ENCODE data around the gene GLCE.

The GLCE gene

DNA sequence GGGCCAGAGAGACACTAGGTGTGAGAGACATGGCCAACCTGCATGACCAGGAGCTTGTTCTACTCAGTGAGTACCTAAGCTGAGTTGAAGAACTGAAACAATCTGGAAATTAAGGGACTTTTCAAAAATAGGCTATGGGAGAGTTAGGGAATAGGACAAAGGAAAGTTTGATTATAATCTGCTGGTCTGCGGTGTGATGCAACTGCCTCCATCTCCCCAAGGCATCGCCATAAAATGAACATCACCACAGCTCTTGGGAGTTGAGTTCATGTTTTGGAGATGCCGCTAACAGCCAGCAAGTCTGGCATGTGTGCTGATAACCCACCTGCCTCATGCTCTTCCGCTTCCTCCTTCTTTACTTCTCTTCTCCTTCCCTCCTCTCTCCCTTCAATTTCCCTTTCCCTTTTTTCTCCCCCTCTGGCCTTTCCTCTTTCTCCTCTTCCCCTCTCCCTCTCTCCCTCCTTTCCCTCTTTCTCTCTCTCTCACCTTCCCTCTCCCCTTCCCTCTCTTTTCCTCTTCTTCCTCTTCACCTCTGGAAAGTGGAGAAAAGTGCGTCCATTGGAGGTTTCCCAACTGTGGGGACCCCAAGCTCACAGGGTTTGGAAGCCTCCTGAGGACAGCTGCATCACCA lies 39.1 kb upstream of the GLCE start:
- 92 to 93% methylated on average over 5 of the region's 5 CpGs for WGBS, 2 experiments

DNA sequence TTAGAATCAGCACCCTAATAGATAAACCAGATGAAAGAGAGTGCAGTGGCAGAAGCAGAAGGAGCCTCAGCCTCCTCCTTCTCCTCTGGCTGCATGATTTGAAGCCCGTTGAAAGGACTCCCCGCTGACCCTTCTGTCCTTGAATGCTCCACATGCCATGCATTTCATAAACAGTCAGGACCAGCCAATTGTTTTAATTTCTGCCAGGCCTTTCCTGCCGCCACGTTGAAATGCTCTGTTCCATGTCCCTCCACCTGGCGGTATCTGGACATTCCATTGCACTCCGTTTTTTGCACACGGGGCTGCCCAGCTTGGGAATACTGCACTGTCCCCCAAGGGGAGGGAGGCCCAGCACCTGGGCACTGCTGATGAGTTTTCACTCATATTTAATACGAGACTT lies 35.2 kb upstream of the GLCE start:
- H3K27me3 ChIP-seq (ENCODE audit: control insufficient read depth, insufficient read depth, low read length, poor library complexity, severe bottlenecking), result peaks cover 8% of the 10 kb centered on the region
- 63% methylated on average over 8 of the region's 8 CpGs for WGBS, 2 experiments
- no peak overlapping the region for H3K27ac ChIP-seq (ENCODE audit: insufficient read depth, low read depth, low read length, poor library complexity, severe bottlenecking)
- peaks cover 8% of the 10 kb centered on the region for H3K4me1 ChIP-seq (ENCODE audit: control insufficient read depth, insufficient read depth, low read length)
- H3K9me3 ChIP-seq (ENCODE audit: control insufficient read depth, low read length), result no peaks in the 10 kb centered on the region
- no peaks in the 10 kb centered on the region for H3K36me3 ChIP-seq (ENCODE audit: control insufficient read depth, insufficient read depth, low read length)
- H3K4me3 ChIP-seq (ENCODE audit: insufficient read depth, low read depth, low read length), result no peak overlapping the region

More for the DNA sequence above, 39.1 kb upstream of the GLCE start:
- Histone ChIP-seq H3K36me3 (ENCODE audit: control insufficient read depth, insufficient read depth, low read length) (no peaks in the 10 kb centered on the region), H3K27ac (ENCODE audit: insufficient read depth, low read depth, low read length, poor library complexity, severe bottlenecking) (no peak overlapping the region), H3K4me1 (ENCODE audit: control insufficient read depth, insufficient read depth, low read length) (peaks cover 43% of the 10 kb centered on the region), H3K9me3 (ENCODE audit: control insufficient read depth, low read length) (no peaks in the 10 kb centered on the region), H3K27me3 (ENCODE audit: control insufficient read depth, insufficient read depth, low read length, poor library complexity, severe bottlenecking) (peaks cover 15% of the 10 kb centered on the region), H3K4me3 (ENCODE audit: insufficient read depth, low read depth, low read length) (no peak overlapping the region)

DNA sequence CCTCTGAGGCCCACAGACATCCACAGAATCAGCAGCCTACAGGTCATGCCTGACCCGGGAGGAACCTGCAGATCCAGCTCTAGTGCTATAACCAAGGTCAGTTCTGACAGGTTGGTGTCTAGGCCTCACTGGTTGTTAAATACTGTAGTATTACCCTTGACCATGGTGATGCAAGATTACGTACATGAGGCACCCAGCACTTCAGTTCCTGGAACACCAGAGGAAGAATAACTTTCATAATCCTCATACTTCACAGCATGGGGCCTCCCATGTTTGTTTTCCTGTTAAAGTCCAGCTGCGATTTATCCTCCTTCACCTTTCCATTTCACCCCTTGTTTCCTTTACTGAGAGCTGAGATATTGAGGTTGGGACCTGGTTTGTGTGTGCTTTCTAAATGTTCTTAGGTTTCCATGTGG lies 34.4 kb upstream of the GLCE start:
- Histone ChIP-seq H3K36me3 (ENCODE audit: control insufficient read depth, insufficient read depth, low read length) (no peaks in the 10 kb centered on the region), H3K27ac (ENCODE audit: insufficient read depth, low read depth, low read length, poor library complexity, severe bottlenecking) (no peak overlapping the region), H3K9me3 (ENCODE audit: control insufficient read depth, low read length) (no peaks in the 10 kb centered on the region), H3K4me3 (ENCODE audit: insufficient read depth, low read depth, low read length) (no peak overlapping the region), H3K27me3 (ENCODE audit: control insufficient read depth, insufficient read depth, low read length, poor library complexity, severe bottlenecking) (peaks cover 8% of the 10 kb centered on the region), H3K4me1 (ENCODE audit: control insufficient read depth, insufficient read depth, low read length) (peaks cover 4% of the 10 kb centered on the region)
- 81 to 91% methylated on average over 2 to 3 of the region's 3 CpGs for WGBS, 2 experiments

DNA sequence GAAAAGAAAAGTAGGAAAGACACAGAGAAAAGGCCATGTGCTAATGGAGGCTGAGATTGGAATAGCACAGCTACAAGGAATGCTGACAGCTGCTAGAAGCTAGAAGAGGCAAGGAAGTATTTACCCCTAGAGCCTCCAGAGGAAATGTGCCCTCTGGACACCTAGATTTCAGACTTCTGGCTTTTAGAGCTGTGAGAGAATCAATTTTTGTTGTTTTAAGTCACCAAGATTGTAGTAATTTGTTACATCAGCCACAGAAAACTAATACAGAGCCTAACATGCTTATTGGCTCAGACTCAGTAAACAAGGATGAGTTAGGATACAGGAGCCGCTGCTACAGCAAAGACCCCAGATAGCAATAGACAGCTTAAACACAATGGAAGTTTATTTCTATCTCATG lies 33.1 kb upstream of the GLCE start:
- 92 to 95% methylated on average over 1 of the region's 1 CpG for WGBS, 2 experiments
- Histone ChIP-seq H3K36me3 (ENCODE audit: control insufficient read depth, insufficient read depth, low read length) (no peaks in the 10 kb centered on the region), H3K4me1 (ENCODE audit: control insufficient read depth, insufficient read depth, low read length) (peaks cover 10% of the 10 kb centered on the region), H3K27me3 (ENCODE audit: control insufficient read depth, insufficient read depth, low read length, poor library complexity, severe bottlenecking) (peaks cover under 1% of the 10 kb centered on the region), H3K4me3 (ENCODE audit: insufficient read depth, low read depth, low read length) (no peak overlapping the region), H3K9me3 (ENCODE audit: control insufficient read depth, low read length) (no peaks in the 10 kb centered on the region), H3K27ac (ENCODE audit: insufficient read depth, low read depth, low read length, poor library complexity, severe bottlenecking) (no peak overlapping the region)

DNA sequence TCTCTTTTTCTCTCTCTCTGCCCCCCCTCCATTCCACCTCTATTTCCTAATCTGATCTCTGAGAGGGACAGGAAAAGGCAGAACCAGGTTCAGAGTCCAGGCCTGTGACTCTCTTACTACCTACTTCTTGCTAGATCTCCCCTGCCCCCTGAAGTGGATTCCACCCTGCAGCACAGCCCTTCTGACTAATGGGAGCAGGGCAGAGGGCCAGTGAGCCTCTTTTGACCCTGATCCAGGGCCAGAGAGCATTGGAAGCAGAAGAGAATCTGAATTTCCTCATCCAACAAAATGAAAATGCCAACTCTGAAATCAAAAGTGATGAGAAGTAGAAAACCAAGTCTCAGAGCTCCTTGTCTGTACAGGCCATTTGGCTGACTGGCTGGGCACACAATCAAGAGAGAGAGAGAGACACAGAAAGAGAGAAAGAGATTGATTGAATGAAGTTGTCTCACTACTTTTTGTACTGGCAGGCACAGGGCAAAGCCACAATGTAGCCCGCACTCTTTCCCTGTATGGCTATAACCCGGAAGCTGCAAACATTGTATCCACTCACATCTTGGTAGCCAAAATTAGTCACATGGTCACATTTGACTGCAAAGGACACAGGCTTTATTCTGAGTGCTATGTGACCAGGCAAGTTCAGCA lies 31.6 kb upstream of the GLCE start:
- H3K27me3 ChIP-seq (ENCODE audit: control insufficient read depth, insufficient read depth, low read length, poor library complexity, severe bottlenecking), result no peaks in the 10 kb centered on the region

DNA sequence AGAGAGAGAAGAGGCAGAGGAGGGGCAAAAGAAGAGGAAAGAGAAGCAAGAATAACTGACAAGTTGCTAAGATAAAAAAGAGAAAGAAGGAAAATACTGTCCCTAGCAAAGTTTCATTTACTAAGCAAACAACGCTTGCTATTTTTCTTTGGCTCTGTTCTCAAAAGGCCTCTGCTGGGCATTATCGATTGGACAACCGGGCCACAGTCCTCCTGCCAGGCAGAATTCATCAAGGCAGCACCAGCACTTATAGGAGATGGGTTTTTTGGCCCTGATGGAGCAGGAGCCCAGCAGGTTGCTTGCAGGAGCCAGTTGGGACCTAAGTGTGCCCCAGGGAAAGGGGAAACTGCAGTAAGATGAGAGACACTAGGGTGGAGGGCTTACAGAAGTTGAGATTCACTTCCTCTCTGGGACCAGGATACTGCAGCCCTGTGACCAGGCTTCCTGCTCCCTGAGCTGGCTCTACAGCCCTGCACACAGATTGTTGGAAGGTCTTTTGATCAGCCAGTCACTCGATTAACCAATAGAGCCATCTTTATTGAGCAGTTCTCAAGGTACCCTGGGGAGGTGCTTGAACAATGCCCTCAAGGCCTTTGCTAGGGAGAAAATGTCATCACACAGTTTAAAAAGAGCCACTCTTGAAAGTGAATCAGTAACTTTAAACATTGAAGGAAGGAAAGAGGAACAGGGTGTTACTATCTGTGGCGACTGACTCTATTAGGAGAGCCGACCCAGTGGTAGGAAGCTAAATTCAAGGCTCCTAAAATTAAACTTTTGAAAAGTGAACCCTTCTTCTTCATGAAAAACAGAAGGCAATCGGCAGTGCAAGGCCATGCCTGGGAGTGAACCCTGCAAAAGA lies 28.8 kb upstream of the GLCE start:
- Histone ChIP-seq H3K36me3 (ENCODE audit: control insufficient read depth, insufficient read depth, low read length) (no peaks in the 10 kb centered on the region), H3K27ac (ENCODE audit: insufficient read depth, low read depth, low read length, poor library complexity, severe bottlenecking) (no peak overlapping the region), H3K9me3 (ENCODE audit: control insufficient read depth, low read length) (no peaks in the 10 kb centered on the region), H3K4me1 (ENCODE audit: control insufficient read depth, insufficient read depth, low read length) (peaks cover 6% of the 10 kb centered on the region), H3K4me3 (ENCODE audit: insufficient read depth, low read depth, low read length) (no peak overlapping the region), H3K27me3 (ENCODE audit: control insufficient read depth, insufficient read depth, low read length, poor library complexity, severe bottlenecking) (no peaks in the 10 kb centered on the region)
- WGBS, 2 experiments, result 85 to 91% methylated on average over 7 of the region's 7 CpGs

More for the DNA sequence above, 31.6 kb upstream of the GLCE start:
- Histone ChIP-seq H3K36me3 (ENCODE audit: control insufficient read depth, insufficient read depth, low read length) (no peaks in the 10 kb centered on the region), H3K9me3 (ENCODE audit: control insufficient read depth, low read length) (no peaks in the 10 kb centered on the region), H3K4me1 (ENCODE audit: control insufficient read depth, insufficient read depth, low read length) (peaks cover 10% of the 10 kb centered on the region), H3K4me3 (ENCODE audit: insufficient read depth, low read depth, low read length) (no peak overlapping the region), H3K27ac (ENCODE audit: insufficient read depth, low read depth, low read length, poor library complexity, severe bottlenecking) (no peak overlapping the region)
- WGBS, 2 experiments, result 95 to 96% methylated on average over 2 of the region's 2 CpGs

DNA sequence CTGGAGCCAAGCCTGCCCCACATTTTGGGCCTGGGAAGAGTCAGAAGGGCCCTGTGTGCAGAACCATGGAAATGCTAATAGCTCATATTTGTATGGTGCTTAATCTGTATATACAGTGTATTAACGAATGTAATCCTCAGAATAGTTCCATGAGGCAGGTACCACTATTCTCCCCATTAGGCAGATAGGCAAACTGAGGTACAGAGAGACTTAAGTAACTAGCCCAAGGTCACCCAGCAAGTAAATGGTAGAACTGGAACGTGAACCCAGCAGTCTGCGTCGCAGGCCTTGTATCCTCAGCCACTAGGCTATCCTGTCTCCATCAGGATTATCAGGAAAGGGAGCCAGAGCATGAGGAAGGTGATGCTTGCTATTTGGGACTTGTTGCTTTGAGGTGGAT lies 28.0 kb upstream of the GLCE start:
- Histone ChIP-seq H3K4me1 (ENCODE audit: control insufficient read depth, insufficient read depth, low read length) (peaks cover 6% of the 10 kb centered on the region), H3K9me3 (ENCODE audit: control insufficient read depth, low read length) (no peaks in the 10 kb centered on the region), H3K36me3 (ENCODE audit: control insufficient read depth, insufficient read depth, low read length) (no peaks in the 10 kb centered on the region), H3K4me3 (ENCODE audit: insufficient read depth, low read depth, low read length) (no peak overlapping the region), H3K27me3 (ENCODE audit: control insufficient read depth, insufficient read depth, low read length, poor library complexity, severe bottlenecking) (no peaks in the 10 kb centered on the region), H3K27ac (ENCODE audit: insufficient read depth, low read depth, low read length, poor library complexity, severe bottlenecking) (no peak overlapping the region)
- 90 to 91% methylated on average over 4 of the region's 4 CpGs for WGBS, 2 experiments

DNA sequence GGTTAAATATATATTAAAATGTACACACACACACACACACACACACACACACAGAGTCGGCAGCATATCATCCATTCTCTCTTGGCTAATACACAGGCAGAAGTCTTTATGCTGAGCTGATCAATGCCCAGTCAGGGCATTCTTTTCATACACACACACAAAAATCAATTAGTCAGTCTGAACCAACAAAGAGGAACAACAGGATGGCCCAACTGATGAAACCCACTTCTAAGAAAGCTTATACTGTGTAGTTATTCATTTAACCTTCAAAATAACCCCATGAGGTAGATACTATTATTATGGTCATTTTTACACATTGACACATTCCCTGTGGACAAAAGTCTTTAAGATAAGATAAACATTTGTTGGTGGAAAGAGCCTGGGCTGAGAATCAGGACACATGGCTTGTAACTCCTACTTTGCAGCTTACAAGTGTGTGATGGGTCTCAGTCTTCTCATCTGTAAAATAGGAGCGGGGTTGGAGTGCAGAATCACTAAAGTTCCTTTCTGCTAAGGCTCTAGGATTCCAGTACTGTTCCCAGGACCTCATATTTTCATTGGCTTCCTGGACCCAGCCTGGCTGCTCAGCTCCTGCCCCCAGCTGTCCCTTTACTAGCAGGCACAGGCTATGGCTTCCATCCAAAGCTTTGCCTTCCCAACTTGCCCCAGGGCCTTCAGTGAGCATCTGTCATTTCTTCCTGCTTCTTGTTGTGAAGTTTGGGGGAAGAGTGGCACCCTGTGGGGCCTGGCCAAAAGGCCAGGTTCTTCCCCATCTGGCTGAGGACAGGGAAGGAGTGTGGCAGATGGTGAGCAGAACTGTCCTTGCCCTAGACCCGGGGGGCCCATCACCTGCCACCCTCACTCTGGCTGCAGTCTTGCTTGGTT lies 27.2 kb upstream of the GLCE start:
- Histone ChIP-seq H3K27ac (ENCODE audit: insufficient read depth, low read depth, low read length, poor library complexity, severe bottlenecking) (no peak overlapping the region), H3K27me3 (ENCODE audit: control insufficient read depth, insufficient read depth, low read length, poor library complexity, severe bottlenecking) (no peaks in the 10 kb centered on the region), H3K4me3 (ENCODE audit: insufficient read depth, low read depth, low read length) (no peak overlapping the region), H3K36me3 (ENCODE audit: control insufficient read depth, insufficient read depth, low read length) (no peaks in the 10 kb centered on the region), H3K9me3 (ENCODE audit: control insufficient read depth, low read length) (no peaks in the 10 kb centered on the region), H3K4me1 (ENCODE audit: control insufficient read depth, insufficient read depth, low read length) (peaks cover 6% of the 10 kb centered on the region)
- WGBS, 2 experiments, result 88 to 94% methylated on average over 3 of the region's 3 CpGs

DNA sequence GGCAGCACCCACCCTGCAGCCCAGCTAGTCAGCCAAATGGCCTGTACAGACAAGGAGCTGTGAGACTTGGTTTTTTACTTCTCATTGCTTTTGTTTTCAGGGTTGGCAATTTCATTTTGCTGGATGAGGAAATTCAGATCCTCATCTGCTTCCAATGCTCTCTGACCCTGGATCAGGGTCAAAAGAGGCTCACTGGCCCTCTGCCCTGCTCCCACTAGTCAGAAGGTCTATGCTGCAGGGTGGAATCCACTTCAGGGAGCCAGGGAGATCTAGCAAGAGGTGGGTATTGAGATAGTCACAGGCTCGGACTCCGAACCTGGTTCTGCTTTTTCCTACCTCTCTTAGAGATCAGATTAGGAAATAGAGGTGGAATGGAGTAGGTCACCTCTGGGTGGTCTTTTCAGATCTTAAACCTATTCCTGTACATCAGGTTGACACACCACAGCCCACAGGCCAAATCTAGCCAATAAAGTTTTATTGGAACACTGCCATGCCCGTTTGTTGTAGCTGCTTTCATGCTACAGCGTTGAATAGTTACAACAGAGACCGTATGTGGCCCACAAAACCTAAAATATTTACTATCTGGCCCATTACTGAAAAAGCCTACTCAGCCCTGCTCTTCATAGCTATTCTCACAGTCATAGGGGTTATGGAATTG lies 26.4 kb upstream of the GLCE start:
- peaks cover 6% of the 10 kb centered on the region for H3K4me1 ChIP-seq (ENCODE audit: control insufficient read depth, insufficient read depth, low read length)
- no peaks in the 10 kb centered on the region for H3K9me3 ChIP-seq (ENCODE audit: control insufficient read depth, low read length)
- H3K27ac ChIP-seq (ENCODE audit: insufficient read depth, low read depth, low read length, poor library complexity, severe bottlenecking), result no peak overlapping the region
- no peaks in the 10 kb centered on the region for H3K27me3 ChIP-seq (ENCODE audit: control insufficient read depth, insufficient read depth, low read length, poor library complexity, severe bottlenecking)
- 95% methylated on average over 5 of the region's 5 CpGs for WGBS, 2 experiments
- H3K36me3 ChIP-seq (ENCODE audit: control insufficient read depth, insufficient read depth, low read length), result no peaks in the 10 kb centered on the region
- no peak overlapping the region for H3K4me3 ChIP-seq (ENCODE audit: insufficient read depth, low read depth, low read length)
